ENCODE results near the gene POLR1G.
"Not testable (repeated sequence)": the region's sequence is repeated elsewhere in the genome, so short reads cannot be mapped to it uniquely, and the experiment has no call there.

POLR1G gene

GRCh38 chr19:45421947-45422498 lies 15.6 kb downstream of the POLR1G start:
- no peak for DNase-seq
- H3K4me3 Mint-ChIP-seq: peak overlapping the region; percentile 24
- peaks cover 61% of the 10 kb centered on the region for H3K36me3 Mint-ChIP-seq (ENCODE audit: low read depth)
- peak overlapping the region; percentile 85 for H3K27ac Mint-ChIP-seq
- peaks cover 53% of the 10 kb centered on the region for H3K4me1 Mint-ChIP-seq (ENCODE audit: low read depth)
- H3K9me3 Mint-ChIP-seq: no peaks in the 10 kb centered on the region
- H3K27me3 Mint-ChIP-seq: no peaks in the 10 kb centered on the region

GRCh38 chr19:45423033-45423588 lies 16.7 kb downstream of the POLR1G start:
- DNase-seq: no peak
- Mint-ChIP-seq H3K4me1 (ENCODE audit: low read depth) (peaks cover 59% of the 10 kb centered on the region), H3K4me3 (peak overlapping the region; percentile 87), H3K9me3 (no peaks in the 10 kb centered on the region), H3K27me3 (no peaks in the 10 kb centered on the region), H3K27ac (peak overlapping the region; percentile 98), H3K36me3 (ENCODE audit: low read depth) (peaks cover 50% of the 10 kb centered on the region)

GRCh38 chr19:45423589-45424190 lies 17.2 kb downstream of the POLR1G start, which contains the start of gene ERCC1:
Gene ERCC1 (minus strand): TSS chr19:45423917. CDS start chr19:45423374, 543 bp downstream.
- Mint-ChIP-seq H3K27ac (peak within 1 kb of the TSS; percentile 98), H3K4me3 (peak within 1 kb of the TSS; percentile 87), H3K27me3 (peaks cover 4% of the 10 kb centered on the region), H3K36me3 (ENCODE audit: low read depth) (peaks cover 44% of the 10 kb centered on the region), H3K4me1 (ENCODE audit: low read depth) (peaks cover 63% of the 10 kb centered on the region), H3K9me3 (no peaks in the 10 kb centered on the region)
- peak; percentile 86 for DNase-seq

GRCh38 chr19:45424191-45425058 lies 18.0 kb downstream of the POLR1G start:
- DNase-seq: peak; percentile 70
- Mint-ChIP-seq H3K4me1 (ENCODE audit: low read depth) (peaks cover 62% of the 10 kb centered on the region), H3K27me3 (peaks cover 6% of the 10 kb centered on the region), H3K9me3 (no peaks in the 10 kb centered on the region), H3K4me3 (peak overlapping the region; percentile 87), H3K27ac (peak overlapping the region; percentile 98), H3K36me3 (ENCODE audit: low read depth) (peaks cover 37% of the 10 kb centered on the region)

- Mint-ChIP-seq H3K4me3 (peak overlapping the region; percentile 72), H3K9me3 (no peaks in the 10 kb centered on the region), H3K27me3 (peaks cover 6% of the 10 kb centered on the region), H3K36me3 (ENCODE audit: low read depth) (peaks cover 5% of the 10 kb centered on the region), H3K4me1 (ENCODE audit: low read depth) (peaks cover 30% of the 10 kb centered on the region), H3K27ac (peak overlapping the region; percentile 44)
- DNase-seq: peak; percentile 54
Measured at GRCh38 chr19:45428384-45429231, 22.2 kb downstream of the POLR1G start.

GRCh38 chr19:45429896-45430295 lies 23.5 kb downstream of the POLR1G start:
- H3K9me3 Mint-ChIP-seq; H3K4me3 Mint-ChIP-seq; H3K27me3 Mint-ChIP-seq; DNase-seq; H3K36me3 Mint-ChIP-seq (ENCODE audit: low read depth); H3K27ac Mint-ChIP-seq: not testable (repeated sequence)
- peaks cover 18% of the 10 kb centered on the region for H3K4me1 Mint-ChIP-seq (ENCODE audit: low read depth)

GRCh38 chr19:45431008-45431407 lies 24.6 kb downstream of the POLR1G start:
- H3K27ac Mint-ChIP-seq; H3K36me3 Mint-ChIP-seq (ENCODE audit: low read depth); DNase-seq; H3K4me3 Mint-ChIP-seq; H3K27me3 Mint-ChIP-seq; H3K9me3 Mint-ChIP-seq: not testable (repeated sequence)
- peaks cover 14% of the 10 kb centered on the region for H3K4me1 Mint-ChIP-seq (ENCODE audit: low read depth)

GRCh38 chr19:45432543-45432942 lies 26.1 kb downstream of the POLR1G start:
- H3K27ac Mint-ChIP-seq; H3K9me3 Mint-ChIP-seq; H3K4me3 Mint-ChIP-seq; DNase-seq; H3K36me3 Mint-ChIP-seq (ENCODE audit: low read depth); H3K4me1 Mint-ChIP-seq (ENCODE audit: low read depth); H3K27me3 Mint-ChIP-seq: not testable (repeated sequence)

GRCh38 chr19:45437328-45437727 lies 30.9 kb downstream of the POLR1G start:
- Mint-ChIP-seq H3K27me3 (no peaks in the 10 kb centered on the region), H3K4me3 (no peak overlapping the region), H3K36me3 (ENCODE audit: low read depth) (no peaks in the 10 kb centered on the region), H3K4me1 (ENCODE audit: low read depth) (peaks cover 13% of the 10 kb centered on the region), H3K9me3 (no peaks in the 10 kb centered on the region), H3K27ac (no peak overlapping the region)
- no peak for DNase-seq

- DNase-seq: no peak
- Mint-ChIP-seq H3K27ac (no peak overlapping the region), H3K4me3 (no peak overlapping the region), H3K36me3 (ENCODE audit: low read depth) (no peaks in the 10 kb centered on the region), H3K27me3 (no peaks in the 10 kb centered on the region), H3K4me1 (ENCODE audit: low read depth) (peaks cover 27% of the 10 kb centered on the region), H3K9me3 (no peaks in the 10 kb centered on the region)
Measured at GRCh38 chr19:45439190-45439568, 32.7 kb downstream of the POLR1G start.

GRCh38 chr19:45439569-45440258 lies 33.3 kb downstream of the POLR1G start:
- Mint-ChIP-seq H3K9me3 (no peaks in the 10 kb centered on the region), H3K36me3 (ENCODE audit: low read depth) (no peaks in the 10 kb centered on the region), H3K27me3 (no peaks in the 10 kb centered on the region), H3K4me3 (peak overlapping the region; percentile 50), H3K4me1 (ENCODE audit: low read depth) (peaks cover 32% of the 10 kb centered on the region), H3K27ac (peak overlapping the region; percentile 66)
- peak; percentile 91 for DNase-seq

GRCh38 chr19:45440259-45440638 lies 33.8 kb downstream of the POLR1G start:
- Mint-ChIP-seq H3K36me3 (ENCODE audit: low read depth) (no peaks in the 10 kb centered on the region), H3K9me3 (no peaks in the 10 kb centered on the region), H3K4me3 (peak overlapping the region; percentile 50), H3K4me1 (ENCODE audit: low read depth) (peaks cover 37% of the 10 kb centered on the region), H3K27me3 (no peaks in the 10 kb centered on the region), H3K27ac (peak overlapping the region; percentile 66)
- DNase-seq: no peak

GRCh38 chr19:45440873-45441654 lies 34.6 kb downstream of the POLR1G start:
- Mint-ChIP-seq H3K4me1 (ENCODE audit: low read depth) (peaks cover 41% of the 10 kb centered on the region), H3K36me3 (ENCODE audit: low read depth) (no peaks in the 10 kb centered on the region), H3K27ac (peak overlapping the region; percentile 66), H3K27me3 (no peaks in the 10 kb centered on the region), H3K9me3 (no peaks in the 10 kb centered on the region), H3K4me3 (peak overlapping the region; percentile 50)
- DNase-seq: no peak
